Neural cell (in vitro differentiated cells): ENCODE data around the gene ZNF814. TPM values are rescaled to one million over a fixed set of nuclear protein-coding genes. Genes with fewer than 3 reads are reported as not detected.

Experiments used
- H2AFZ ChIP-seq: fragments of 200-600, 300-800 bp; sonication (generic), shearing (Covaris generic); 2 replicates; pipeline ENCODE4 v1.6.0; 2014; ENCODE audit warnings: low read depth, mild to moderate bottlenecking, antibody characterized with exemption, low read length, moderate library complexity
- H3F3A ChIP-seq: fragments of 200-600 bp; shearing (Covaris generic); 2 replicates; pipeline ENCODE4 v1.6.1; 2016; ENCODE audit warnings: mild to moderate bottlenecking, moderate library complexity, mixed read lengths, antibody characterized with exemption, low read length; ENCODE audit not compliant: insufficient read depth, poor library complexity, severe bottlenecking
- H3K27ac ChIP-seq: fragments of 200-600, 300-800 bp; sonication (generic), shearing (Covaris generic); 2 replicates; pipeline ENCODE4 v1.5.1; 2014; ENCODE audit warnings: mild to moderate bottlenecking, low read length, moderate library complexity
- H3K27me3 ChIP-seq: fragments of 300-800, 200-600 bp; sonication (generic), shearing (Covaris generic); 2 replicates; pipeline ENCODE4 v1.6.0; 2014; ENCODE audit warnings: mild to moderate bottlenecking, low read depth, low read length, moderate library complexity; ENCODE audit not compliant: insufficient read depth
- H3K36me3 ChIP-seq: fragments of 300-800, 200-600 bp; sonication (generic), shearing (Covaris generic); 2 replicates; pipeline ENCODE4 v1.5.1; 2014; ENCODE audit warnings: mild to moderate bottlenecking, antibody characterized with exemption, low read length, moderate library complexity; ENCODE audit not compliant: insufficient read depth
- H3K4me2 ChIP-seq: fragments of 300-800, 200-600 bp; sonication (generic), shearing (Covaris generic); 2 replicates; pipeline ENCODE4 v1.6.0; 2014; ENCODE audit warnings: mild to moderate bottlenecking, low read length
- H3K4me3 ChIP-seq: fragments of 300-800, 200-600 bp; sonication (generic), shearing (Covaris generic); 2 replicates; pipeline ENCODE4 v1.5.1; 2014; ENCODE audit warnings: mild to moderate bottlenecking, low read length, moderate library complexity
- H3K79me2 ChIP-seq: fragments of 200-600 bp; shearing (Covaris generic); replicated peaks from 2 replicates; pipeline ENCODE4 v1.6.0; 2014; ENCODE audit warnings: mild to moderate bottlenecking, low read length, moderate library complexity; ENCODE audit not compliant: insufficient read depth
- H3K9ac ChIP-seq: fragments of 300-800, 200-600 bp; sonication (generic), shearing (Covaris generic); 2 replicates; pipeline ENCODE4 v1.6.1; 2016; ENCODE audit warnings: mild to moderate bottlenecking, low read length, mixed read lengths
- H3K9me2 ChIP-seq: fragments of 200-600 bp; shearing (Covaris generic); 2 replicates; pipeline ENCODE4 v1.6.1; 2016; ENCODE audit warnings: mild to moderate bottlenecking, low read length, mixed read lengths; ENCODE audit not compliant: insufficient read depth
- H3K9me3 ChIP-seq: fragments of 200-600, 300-800 bp; sonication (generic), shearing (Covaris generic); 2 replicates; pipeline ENCODE4 v1.6.1; 2016; ENCODE audit warnings: mild to moderate bottlenecking, mixed run types, low read length, moderate library complexity, mixed read lengths
- H4K20me1 ChIP-seq: fragments of 200-600 bp; shearing (Covaris generic); 2 replicates; pipeline ENCODE4 v1.6.1; 2016; ENCODE audit warnings: mild to moderate bottlenecking, mixed run types; ENCODE audit not compliant: insufficient read depth
- CTCF ChIP-seq: fragments of 450-650 bp; IDR thresholded peaks from 2 replicates; pipeline ENCODE4 v1.5.1; 2014; ENCODE audit warnings: antibody characterized with exemption, mild to moderate bottlenecking, moderate library complexity; ENCODE audit not compliant: poor library complexity, severe bottlenecking
- EP300 ChIP-seq: fragments of 450-650 bp; conservative IDR thresholded peaks from 2 replicates; pipeline ENCODE4 v1.6.1; 2014; ENCODE audit warnings: antibody characterized with exemption, mild to moderate bottlenecking, moderate library complexity; ENCODE audit not compliant: poor library complexity, severe bottlenecking
- EZH2 ChIP-seq: fragments of 200-600, 300-800 bp; shearing (Covaris generic), sonication (generic); IDR thresholded peaks from 2 replicates; pipeline ENCODE4 v1.6.1; 2014; ENCODE audit warnings: antibody characterized with exemption, low read length, borderline replicate concordance, mild to moderate bottlenecking; ENCODE audit not compliant: insufficient read depth, poor library complexity, severe bottlenecking
- MXI1 ChIP-seq: fragments of 450-650 bp; conservative IDR thresholded peaks from 2 replicates; pipeline ENCODE4 v1.6.1; 2014; ENCODE audit warnings: antibody characterized with exemption, mild to moderate bottlenecking; ENCODE audit not compliant: poor library complexity, severe bottlenecking
- POLR2AphosphoS5 ChIP-seq: IDR thresholded peaks from 2 replicates; pipeline ENCODE4 v1.6.1; 2012
- RAD21 ChIP-seq: fragments of 450-650 bp; conservative IDR thresholded peaks from 2 replicates; pipeline ENCODE4 v1.6.1; 2014; ENCODE audit warnings: antibody characterized with exemption, mild to moderate bottlenecking, moderate library complexity
- SMC3 ChIP-seq: fragments of 450-650 bp; conservative IDR thresholded peaks from 2 replicates; pipeline ENCODE4 v1.6.1; 2014; ENCODE audit warnings: antibody characterized with exemption, mild to moderate bottlenecking, moderate library complexity; ENCODE audit not compliant: poor library complexity
- TAF1 ChIP-seq: IDR thresholded peaks from 2 replicates; pipeline ENCODE4 v1.6.1; 2012; ENCODE audit warnings: low read depth
- polyA plus RNA-seq: library from polyadenylated mRNA; depleted of rRNA; stranded (reverse); fragments of >200 nt; gene quantifications from 2 replicates; pipeline ENCODE4 v1.2.3, GENCODE V29; 2014
- TF ChIP-seq, protein P1 (sequence below): IDR thresholded peaks from 2 replicates; pipeline ENCODE4 v1.6.1; 2012; ENCODE audit warnings: borderline replicate concordance

The ZNF814 gene
- polyA plus RNA-seq, 1 donor from 2014 or later, result 17.7 TPM

DNA sequence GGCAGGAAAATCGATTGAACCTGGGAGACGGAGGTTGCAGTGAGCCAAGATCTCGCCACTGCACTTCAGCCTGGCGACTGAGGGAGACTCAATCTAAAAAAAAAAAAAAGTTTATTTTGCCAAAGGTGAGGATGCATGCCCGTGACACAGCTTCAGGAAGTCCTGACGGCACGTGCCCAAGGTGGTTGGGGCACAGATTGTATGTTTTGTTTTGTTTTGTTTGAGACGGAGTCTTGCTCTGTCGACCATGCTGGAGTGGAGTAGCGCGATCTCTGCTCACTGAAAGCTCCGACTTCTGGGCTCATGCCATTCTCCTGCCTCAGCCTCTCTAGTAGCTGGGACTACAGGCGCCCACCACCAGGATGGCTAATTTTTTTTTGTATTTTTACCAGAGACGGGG lies 70.9 kb downstream of the ZNF814 start:
- no peaks in the 10 kb centered on the region for H3K27me3 ChIP-seq

GRCh38 chr19:57816652-57817051 lies 72.2 kb downstream of the ZNF814 start:
- Histone ChIP-seq H3K79me2 (peaks cover 6% of the 10 kb centered on the region), H3K4me2 (no peak overlapping the region), H3K27me3 (no peaks in the 10 kb centered on the region), H3K9me3 (no peaks in the 10 kb centered on the region), H3K4me3 (no peak overlapping the region), H3F3A (no peaks in the 10 kb centered on the region), H3K9me2 (no peaks in the 10 kb centered on the region), H2AFZ (no peak overlapping the region), H3K27ac (no peak overlapping the region), H3K9ac (no peak overlapping the region), H4K20me1 (no peaks in the 10 kb centered on the region), H3K36me3 (no peaks in the 10 kb centered on the region)
- TF ChIP-seq TAF1 (no peak), EP300 (no peak), SMC3 (no peak), EZH2 (no peak), CTCF (no peak), MXI1 (no peak)

More for the DNA sequence above, 70.9 kb downstream of the ZNF814 start:
- no peaks in the 10 kb centered on the region for H3K36me3 ChIP-seq
- TF ChIP-seq, protein P1, sequence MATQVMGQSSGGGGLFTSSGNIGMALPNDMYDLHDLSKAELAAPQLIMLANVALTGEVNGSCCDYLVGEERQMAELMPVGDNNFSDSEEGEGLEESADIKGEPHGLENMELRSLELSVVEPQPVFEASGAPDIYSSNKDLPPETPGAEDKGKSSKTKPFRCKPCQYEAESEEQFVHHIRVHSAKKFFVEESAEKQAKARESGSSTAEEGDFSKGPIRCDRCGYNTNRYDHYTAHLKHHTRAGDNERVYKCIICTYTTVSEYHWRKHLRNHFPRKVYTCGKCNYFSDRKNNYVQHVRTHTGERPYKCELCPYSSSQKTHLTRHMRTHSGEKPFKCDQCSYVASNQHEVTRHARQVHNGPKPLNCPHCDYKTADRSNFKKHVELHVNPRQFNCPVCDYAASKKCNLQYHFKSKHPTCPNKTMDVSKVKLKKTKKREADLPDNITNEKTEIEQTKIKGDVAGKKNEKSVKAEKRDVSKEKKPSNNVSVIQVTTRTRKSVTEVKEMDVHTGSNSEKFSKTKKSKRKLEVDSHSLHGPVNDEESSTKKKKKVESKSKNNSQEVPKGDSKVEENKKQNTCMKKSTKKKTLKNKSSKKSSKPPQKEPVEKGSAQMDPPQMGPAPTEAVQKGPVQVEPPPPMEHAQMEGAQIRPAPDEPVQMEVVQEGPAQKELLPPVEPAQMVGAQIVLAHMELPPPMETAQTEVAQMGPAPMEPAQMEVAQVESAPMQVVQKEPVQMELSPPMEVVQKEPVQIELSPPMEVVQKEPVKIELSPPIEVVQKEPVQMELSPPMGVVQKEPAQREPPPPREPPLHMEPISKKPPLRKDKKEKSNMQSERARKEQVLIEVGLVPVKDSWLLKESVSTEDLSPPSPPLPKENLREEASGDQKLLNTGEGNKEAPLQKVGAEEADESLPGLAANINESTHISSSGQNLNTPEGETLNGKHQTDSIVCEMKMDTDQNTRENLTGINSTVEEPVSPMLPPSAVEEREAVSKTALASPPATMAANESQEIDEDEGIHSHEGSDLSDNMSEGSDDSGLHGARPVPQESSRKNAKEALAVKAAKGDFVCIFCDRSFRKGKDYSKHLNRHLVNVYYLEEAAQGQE, result no peak
- TF ChIP-seq MXI1, result no peak
- TF ChIP-seq TAF1, result no peak
- no peak for TF ChIP-seq RAD21
- no peak for TF ChIP-seq POLR2AphosphoS5
- TF ChIP-seq CTCF, result no peak
- no peak for TF ChIP-seq EZH2
- no peak for TF ChIP-seq EP300
- no peak for TF ChIP-seq SMC3
- no peak overlapping the region for H3K4me2 ChIP-seq
- H3K9me2 ChIP-seq, result no peaks in the 10 kb centered on the region
- no peak overlapping the region for H3K9ac ChIP-seq
- H3F3A ChIP-seq, result no peaks in the 10 kb centered on the region
- H4K20me1 ChIP-seq, result no peaks in the 10 kb centered on the region
- H2AFZ ChIP-seq, result no peak overlapping the region
- no peak overlapping the region for H3K4me3 ChIP-seq
- no peak overlapping the region for H3K27ac ChIP-seq
- H3K9me3 ChIP-seq, result no peaks in the 10 kb centered on the region
- peaks cover 6% of the 10 kb centered on the region for H3K79me2 ChIP-seq
